GM23338 (cell line): Measurements from ENCODE around the gene RBPJ. TPM values are rescaled to one million over a fixed set of nuclear protein-coding genes. Genes with fewer than 3 reads are reported as not detected.

Experiments
- ATAC-seq: fragments of 200-7000 bp; cut with Tn5 transposase; 3 replicates; pipeline ENCODE4 v1.9.1; 2020
- DNase-seq: peaks from one replicate; pipeline ENCODE4 v3.0.0-alpha.2; 2015; ENCODE audit warnings: low spot score
- H2AFZ ChIP-seq: fragments of 200-600 bp; sonication (generic); 2 replicates; pipeline ENCODE4 v1.8.0; 2016; ENCODE audit warnings: antibody characterized with exemption, mild to moderate bottlenecking, moderate library complexity
- H3F3A ChIP-seq: fragments of 200-600 bp; sonication (generic); replicated peaks from 2 replicates; pipeline ENCODE4 v1.8.0; 2017; ENCODE audit warnings: antibody characterized with exemption, mixed run types, low read depth
- H3K27ac ChIP-seq: fragments of 200-600 bp; sonication (generic); 2 replicates; pipeline ENCODE4 v1.6.1; 2016; ENCODE audit warnings: low read depth
- H3K27me3 ChIP-seq: fragments of 200-600 bp; sonication (generic); 2 replicates; pipeline ENCODE4 v1.8.0; 2016; ENCODE audit warnings: mild to moderate bottlenecking, mixed run types, moderate library complexity; ENCODE audit not compliant: insufficient read depth
- H3K36me3 ChIP-seq: fragments of 200-600 bp; sonication (generic); 2 replicates; pipeline ENCODE4 v1.8.0; 2016; ENCODE audit warnings: mild to moderate bottlenecking; ENCODE audit not compliant: insufficient read depth
- H3K4me1 ChIP-seq: fragments of 200-600 bp; sonication (generic); 2 replicates; pipeline ENCODE4 v1.8.0; 2016; ENCODE audit warnings: mild to moderate bottlenecking, moderate library complexity; ENCODE audit not compliant: insufficient read depth
- H3K4me2 ChIP-seq: fragments of 200-600 bp; sonication (generic); 2 replicates; pipeline ENCODE4 v1.7.1; 2017; ENCODE audit warnings: mixed run types
- H3K4me3 ChIP-seq: fragments of 200-600 bp; sonication (generic); 2 replicates; pipeline ENCODE4 v1.6.1; 2016; ENCODE audit warnings: mixed run types
- H3K79me2 ChIP-seq: fragments of 200-600 bp; sonication (generic); replicated peaks from 2 replicates; pipeline ENCODE4 v1.8.0; 2017; ENCODE audit warnings: mild to moderate bottlenecking; ENCODE audit not compliant: insufficient read depth
- H3K9me2 ChIP-seq: fragments of 200-600 bp; sonication (generic); 2 replicates; pipeline ENCODE4 v1.8.0; 2017; ENCODE audit not compliant: insufficient read depth
- H4K20me1 ChIP-seq: fragments of 200-600 bp; sonication (generic); replicated peaks from 2 replicates; pipeline ENCODE4 v1.8.0; 2017; ENCODE audit warnings: mild to moderate bottlenecking; ENCODE audit not compliant: insufficient read depth
- H3K27ac Mint-ChIP-seq: 2 replicates; pipeline ENCODE4 v1.8.0; 2020; ENCODE audit warnings: inconsistent platforms, mild to moderate bottlenecking, moderate library complexity, mixed read lengths
- H3K27me3 Mint-ChIP-seq: 3 replicates; pipeline ENCODE4 v1.8.0; 2022; ENCODE audit warnings: low read depth, mild to moderate bottlenecking, moderate library complexity, mixed read lengths, inconsistent platforms; ENCODE audit not compliant: insufficient read depth, poor library complexity
- H3K36me3 Mint-ChIP-seq: 3 replicates; pipeline ENCODE4 v1.8.0; 2021; ENCODE audit warnings: low read depth, mild to moderate bottlenecking, inconsistent platforms, moderate library complexity, mixed read lengths
- H3K4me1 Mint-ChIP-seq: 3 replicates; pipeline ENCODE4 v1.8.0; 2020; ENCODE audit warnings: mild to moderate bottlenecking, inconsistent platforms, mixed read lengths
- H3K4me3 Mint-ChIP-seq: 3 replicates; pipeline ENCODE4 v1.8.0; 2021; ENCODE audit warnings: moderate library complexity, mild to moderate bottlenecking, inconsistent platforms, mixed read lengths
- H3K9me3 Mint-ChIP-seq: 3 replicates; pipeline ENCODE4 v1.8.0; 2020; ENCODE audit warnings: moderate library complexity, mild to moderate bottlenecking, inconsistent platforms, mixed read lengths
- CREB1 ChIP-seq: fragments of 250-450 bp; sonication (Bioruptor Pico); IDR thresholded peaks from 2 replicates; pipeline ENCODE4 v1.5.0; 2020; ENCODE audit warnings: low read depth, mild to moderate bottlenecking, moderate library complexity
- CTCF ChIP-seq, 2 experiments: fragments of 200-600 bp in 1 of 2; sonication (generic) in 1 of 2; conservative IDR thresholded peaks; 2 replicates each; pipeline versions ENCODE4 v1.5.1 to v1.6.1; 2016 to 2017; ENCODE audit warnings: antibody characterized with exemption in 2 of 2, low read depth in 2 of 2, mild to moderate bottlenecking in 2 of 2, moderate library complexity in 1 of 2
- ETS1 ChIP-seq: IDR thresholded peaks from 2 replicates; pipeline ENCODE4 v1.6.1; 2016; ENCODE audit warnings: antibody characterized with exemption
- EZH2 ChIP-seq: fragments of 200-600 bp; sonication (generic); IDR thresholded peaks from one replicate; pipeline ENCODE4 v1.8.0; 2017; ENCODE audit warnings: antibody characterized with exemption, mild to moderate bottlenecking, low read depth; ENCODE audit not compliant: unreplicated experiment
- JUNB ChIP-seq: IDR thresholded peaks from one replicate; pipeline ENCODE4 v1.6.1; 2016; ENCODE audit warnings: antibody characterized with exemption; ENCODE audit not compliant: unreplicated experiment
- POLR2AphosphoS5 ChIP-seq: IDR thresholded peaks from 2 replicates; pipeline ENCODE4 v1.6.1; 2016; ENCODE audit warnings: antibody characterized with exemption, low read depth
- REST ChIP-seq: IDR thresholded peaks from one replicate; pipeline ENCODE4 v1.6.1; 2018; ENCODE audit warnings: antibody characterized with exemption; ENCODE audit not compliant: unreplicated experiment
- ZNF331 ChIP-seq: fragments of 250-450 bp; sonication (Bioruptor Pico); IDR thresholded peaks from 2 replicates; pipeline ENCODE4 v1.5.0; 2020; ENCODE audit warnings: low read depth, mild to moderate bottlenecking, moderate library complexity
- ZNF462 ChIP-seq: fragments of 250-450 bp; sonication (Bioruptor Pico); IDR thresholded peaks from 2 replicates; pipeline ENCODE4 v1.5.0; 2020; ENCODE audit warnings: mild to moderate bottlenecking, moderate library complexity
- polyA plus RNA-seq: library from polyadenylated mRNA; unstranded; fragments of >200 nt; fragmentation: Nextera tagmentation; extraction: Ambion mirVana; gene quantifications from 2 replicates; pipeline ENCODE4 v1.2.1, GENCODE V29; 2016
- total RNA-seq: library from RNA; depleted of rRNA; stranded (reverse); fragments of >200 nt; shearing (Covaris generic); gene quantifications from 2 replicates; pipeline ENCODE4 v1.2.3, GENCODE V29; 2014

RBPJ gene
- total and polyA plus RNA-seq, 2 experiments from 2014 or later: 212 to 457 TPM

- TF ChIP-seq ZNF462: no peak
- no peak for TF ChIP-seq JUNB
- no peak for TF ChIP-seq EZH2
- TF ChIP-seq POLR2AphosphoS5: no peak
- TF ChIP-seq CTCF (conservative IDR thresholded peaks at IDR 0.05; ENCODE audit: low read depth in 2 of 2): no peak
- no peak for TF ChIP-seq CREB1 (CRISPR knock-in tag)
These were observed 134.1 kb downstream of the RBPJ start (continued) for GRCh38 chr4:26454961-26455360.

- H3K9me2 ChIP-seq: no peaks in the 10 kb centered on the region
- Mint-ChIP-seq H3K4me3 (no peak overlapping the region), H3K9me3 (peaks cover 3% of the 10 kb centered on the region; the same call in 2 of the 3 replicates), H3K36me3 (peaks cover 7% of the 10 kb centered on the region; the same call in 2 of the 3 replicates), H3K27me3 (peaks cover 6% of the 10 kb centered on the region), H3K4me1 (peaks cover 21% of the 10 kb centered on the region), H3K27ac (no peak overlapping the region)
- no peak overlapping the region for H3K27ac ChIP-seq
- no peaks in the 10 kb centered on the region for H4K20me1 ChIP-seq
- no peaks in the 10 kb centered on the region for H3K36me3 ChIP-seq
- no peaks in the 10 kb centered on the region for H3K27me3 ChIP-seq
- peaks cover 13% of the 10 kb centered on the region for H3K4me1 ChIP-seq
- DNase-seq (no peak), ATAC-seq (no peak)
- no peak overlapping the region for H2AFZ ChIP-seq
- H3K4me2 ChIP-seq: no peak overlapping the region
- H3F3A ChIP-seq: no peaks in the 10 kb centered on the region
- H3K79me2 ChIP-seq: no peaks in the 10 kb centered on the region
- no peak overlapping the region for H3K4me3 ChIP-seq
- TF ChIP-seq ZNF331 (CRISPR knock-in tag) (no peak), REST (no peak), ETS1 (no peak), JUNB (no peak)
These were observed 134.8 kb downstream of the RBPJ start for GRCh38 chr4:26455571-26455970.
